Stomach (tissue), 4 donors: ENCODE data around the gene DENND1B.

Experiments used
- CTCF ChIP-seq, 7 experiments: fragments of 450-650 bp in 4 of 7; fragments of 200-600 bp in 3 of 7; sonication (generic) in 3 of 7; IDR thresholded peaks; one replicate each; pipeline ENCODE4 v1.5.1; 2016 to 2019; ENCODE audit warnings: antibody characterized with exemption in 7 of 7, control low read depth in 2 of 7, mild to moderate bottlenecking in 1 of 7
- EP300 ChIP-seq: sonication (generic); formaldehyde crosslinking; IDR thresholded peaks from one replicate; pipeline ENCODE4 v1.6.1; 2017; ENCODE audit warnings: antibody characterized with exemption
- POLR2A ChIP-seq, 4 donors: fragments of 450-650 bp; IDR thresholded peaks; one replicate each; pipeline ENCODE4 v1.6.1; 2016; ENCODE audit warnings: antibody characterized with exemption in 4 of 4, control low read depth in 2 of 4, mild to moderate bottlenecking in 1 of 4, moderate library complexity in 1 of 4
- POLR2AphosphoS5 ChIP-seq, 3 donors: sonication (generic); formaldehyde crosslinking; IDR thresholded peaks; one replicate each; pipeline ENCODE4 v1.6.1; 2016; ENCODE audit warnings: antibody characterized with exemption in 3 of 3

GRCh38 chr1:197664391-197664790 is 110.9 kb downstream of the DENND1B start:
- TF ChIP-seq CTCF (IDR thresholded peaks at IDR 0.05) (no peak), POLR2A (IDR thresholded peaks at IDR 0.05) (no peak), EP300 (no peak), POLR2AphosphoS5 (IDR thresholded peaks at IDR 0.05) (no peak)
